Activated naive CD4-positive, alpha-beta T cell (primary cell): ENCODE results near the gene LDLRAD1.
"Not testable (repeated sequence)": the region's sequence is repeated elsewhere in the genome, so short reads cannot be mapped to it uniquely, and the experiment has no call there.

Experiments used
- DNase-seq, 4 experiments: peaks; one replicate each; lab custom pipeline; 2025; lab: John Stamatoyannopoulos, UW

Gene LDLRAD1

GRCh38 chr1:53992085-53992874, 25.7 kb downstream of the LDLRAD1 start:
- DNase-seq: no peak

DNA sequence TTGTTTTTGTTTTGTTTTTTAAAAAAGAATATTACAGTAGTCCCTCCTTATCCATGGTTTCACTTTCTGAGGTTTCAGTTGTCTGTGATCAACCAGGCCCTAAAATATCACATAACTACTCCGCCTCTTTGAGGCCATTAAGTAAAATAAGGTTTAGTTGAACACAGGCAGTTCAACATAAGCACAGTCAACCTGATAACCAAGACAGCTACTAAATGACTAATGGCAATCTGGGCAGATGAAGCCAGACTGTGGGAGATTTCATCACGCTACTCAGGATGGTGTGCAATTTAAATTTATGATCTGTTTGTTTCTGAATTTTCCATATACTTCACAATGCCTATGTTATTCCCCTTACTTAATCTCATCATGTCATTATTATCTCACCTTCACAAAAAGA, 30.1 kb downstream of the LDLRAD1 start:
- no peak for DNase-seq

DNA sequence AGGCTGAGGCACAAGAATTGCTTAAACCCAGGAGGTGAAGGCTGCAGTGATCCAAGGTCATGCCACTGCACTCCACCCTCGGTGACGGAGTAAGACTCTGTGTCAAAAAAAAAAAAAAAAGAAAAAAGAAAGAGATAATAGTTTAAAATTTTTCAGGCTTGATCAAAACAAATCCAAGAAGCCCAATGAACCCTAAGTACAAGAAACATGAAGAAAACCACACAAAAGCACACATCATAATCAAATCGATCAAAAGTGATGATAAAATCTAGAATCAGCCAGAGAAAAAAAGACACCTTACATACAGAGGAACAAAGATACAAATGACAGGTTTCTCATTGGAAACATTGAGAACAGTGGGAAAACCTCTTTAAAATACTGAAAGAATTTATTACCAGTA, 31.5 kb downstream of the LDLRAD1 start:
- DNase-seq: no peak

- no peak for DNase-seq
Measured at GRCh38 chr1:53984726-53985125, 33.3 kb downstream of the LDLRAD1 start.

DNA sequence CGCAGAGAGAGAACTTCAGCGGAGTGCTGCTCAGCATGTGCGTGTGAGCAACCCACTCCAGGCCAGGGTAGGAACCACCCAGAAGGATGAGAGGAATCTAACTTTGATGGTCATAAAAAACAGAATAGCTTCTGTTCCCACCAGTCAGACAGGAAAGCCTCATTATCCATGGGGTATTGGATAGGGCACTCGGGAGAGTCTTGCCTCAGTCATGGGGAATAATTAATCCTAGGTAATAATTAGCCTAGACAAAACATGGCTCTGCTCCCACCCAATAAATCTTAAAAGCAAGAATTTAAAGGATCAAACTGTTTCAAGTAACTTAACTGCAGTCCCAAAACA, 35.3 kb downstream of the LDLRAD1 start:
- DNase-seq: no peak

DNA sequence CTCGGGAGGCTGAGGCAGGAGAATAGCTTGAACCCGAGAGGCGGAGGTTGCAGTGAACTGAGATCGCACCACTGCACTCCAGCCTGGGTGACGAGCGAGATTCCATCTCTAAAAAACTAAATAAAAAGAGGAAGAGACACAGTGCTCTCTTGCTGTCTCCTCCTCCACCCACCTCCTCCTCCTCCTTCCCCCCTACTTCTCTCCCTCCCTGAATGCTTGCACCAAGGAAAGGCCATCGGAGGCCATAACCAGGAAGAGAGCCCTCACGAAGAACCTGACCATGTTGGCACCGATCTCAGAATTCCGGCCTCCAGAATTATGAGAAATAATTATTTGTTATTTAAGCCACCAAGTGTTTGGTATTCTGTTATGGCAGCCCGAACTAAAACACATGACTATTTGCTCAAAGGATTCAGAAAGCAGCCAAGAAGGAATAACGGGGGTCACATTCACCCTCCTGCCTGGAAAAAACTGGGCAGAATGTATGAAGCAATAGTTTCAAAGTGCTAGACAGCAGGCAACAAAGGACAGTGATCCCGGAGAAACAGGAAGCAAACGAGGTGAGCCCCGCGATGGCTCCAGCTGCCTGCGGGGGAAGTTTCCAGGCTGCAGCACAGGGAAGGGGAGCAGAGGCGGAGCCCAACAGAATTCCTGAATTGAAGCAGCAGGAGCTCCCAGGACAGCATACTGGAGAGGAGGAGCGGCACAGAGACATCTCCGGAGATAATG, 35.8 kb downstream of the LDLRAD1 start:
- no peak for DNase-seq

GRCh38 chr1:53981220-53981619, 36.8 kb downstream of the LDLRAD1 start:
- no peak for DNase-seq

DNA sequence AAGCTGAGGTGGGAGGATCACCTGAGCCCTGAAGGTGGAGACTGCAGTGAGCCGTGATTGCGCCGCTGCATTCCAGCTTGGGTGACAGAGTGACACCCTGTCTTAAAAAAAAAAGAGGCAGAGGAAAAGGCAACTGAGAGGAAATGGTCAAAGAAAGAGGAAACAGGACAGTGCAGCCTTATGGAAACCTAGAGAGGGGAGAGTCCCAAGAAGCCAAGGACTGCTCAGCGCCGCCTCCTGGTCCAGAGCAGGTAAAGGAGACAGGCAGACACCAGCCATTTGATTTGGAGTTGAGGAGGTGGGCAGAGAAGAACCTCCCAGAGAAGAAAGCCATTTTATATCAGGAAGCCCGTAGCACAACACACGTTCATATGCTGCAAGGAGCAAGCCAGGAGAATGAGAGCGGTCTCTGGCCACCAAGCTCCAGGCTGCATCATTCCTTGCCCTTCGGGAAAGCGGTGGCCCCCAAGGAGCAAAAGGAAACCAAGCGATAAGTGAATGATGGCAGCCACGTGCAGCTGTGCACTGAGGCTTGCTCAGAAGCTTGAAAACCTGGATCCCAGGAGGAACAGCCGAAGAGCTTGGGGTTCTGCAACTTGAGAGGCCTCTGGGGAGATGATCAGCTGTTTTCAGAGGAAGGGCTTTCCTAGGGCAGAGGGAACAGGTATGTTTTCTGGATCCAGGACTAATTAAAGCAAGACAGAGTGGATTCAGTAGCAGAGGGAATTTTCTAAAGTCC, 38.1 kb downstream of the LDLRAD1 start:
- DNase-seq: no peak

DNA sequence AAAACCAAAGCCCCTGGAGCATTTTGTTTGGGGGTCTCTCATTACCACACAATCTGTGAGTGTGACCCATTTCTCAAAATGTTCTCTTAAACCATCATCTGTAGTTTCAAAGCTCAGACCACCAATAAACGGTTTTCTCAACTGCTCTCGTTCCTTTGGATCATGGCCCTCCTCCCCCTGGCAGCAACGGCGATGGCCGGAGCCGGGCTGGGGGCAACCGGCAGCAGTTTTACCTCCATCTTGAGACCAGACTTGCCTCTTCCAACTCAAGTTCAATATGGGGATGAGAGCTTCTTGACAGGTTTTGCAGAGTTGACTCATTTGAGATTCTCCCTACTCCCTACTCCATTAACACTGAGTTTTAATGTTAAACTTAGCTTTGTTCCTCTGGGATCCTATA, 42.1 kb downstream of the LDLRAD1 start:
- no peak for DNase-seq

GRCh38 chr1:53971718-53972117, 46.3 kb downstream of the LDLRAD1 start:
- DNase-seq: no peak

DNA sequence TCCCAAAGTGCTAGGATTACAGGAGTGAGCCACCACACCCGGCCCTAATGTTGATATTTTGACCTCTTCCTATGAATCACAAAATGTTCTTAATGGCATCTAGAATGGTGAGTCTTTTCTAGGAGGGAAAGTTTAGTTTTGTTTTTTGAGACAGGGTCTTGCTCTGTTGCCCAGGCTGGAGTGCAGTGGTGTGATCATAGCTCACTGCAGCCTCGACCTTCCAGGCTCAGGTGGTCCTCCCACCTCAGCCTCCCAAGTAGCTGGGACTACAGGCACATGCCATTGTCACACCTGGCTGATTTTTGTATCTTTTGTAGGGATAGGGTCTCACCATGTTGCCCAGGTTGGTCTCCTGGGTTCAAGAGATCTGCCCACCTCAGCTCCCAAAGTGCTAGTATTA, 48.7 kb downstream of the LDLRAD1 start:
- not testable (repeated sequence) for DNase-seq

- no peak for DNase-seq
Measured at GRCh38 chr1:53968125-53968513, 49.9 kb downstream of the LDLRAD1 start.

DNA sequence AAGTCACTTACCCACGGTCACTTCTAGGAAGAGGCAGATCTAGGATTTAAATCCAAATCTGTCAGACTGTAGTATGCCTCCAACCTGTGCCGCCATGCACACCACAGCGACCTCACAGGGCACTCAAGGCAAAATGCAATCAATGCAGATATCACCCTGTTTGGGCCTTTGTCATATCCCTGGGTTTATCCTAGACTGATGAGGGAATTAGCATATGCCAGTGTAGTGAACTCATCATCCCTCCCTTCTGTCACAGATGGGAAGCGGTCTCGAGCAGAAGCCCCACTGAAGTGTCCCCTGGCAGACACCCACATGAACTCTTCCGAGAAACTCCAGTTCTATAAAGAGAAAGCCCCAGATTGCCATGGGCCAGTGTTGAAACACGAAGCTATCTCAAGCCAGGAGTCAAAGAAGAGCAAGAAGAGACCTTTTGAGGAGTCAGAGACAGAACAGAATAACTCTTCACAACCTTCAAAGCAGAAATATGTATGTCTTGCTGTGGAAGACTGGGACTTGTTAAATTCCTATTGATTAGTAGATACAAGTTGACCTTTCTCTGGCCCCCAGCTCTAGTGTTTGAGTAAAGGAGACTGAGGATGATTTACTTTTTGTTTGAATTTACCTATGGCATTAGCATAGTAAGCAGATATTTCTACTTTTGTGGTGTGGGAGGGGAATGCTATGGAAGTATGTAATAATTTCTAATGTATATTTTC, 50.4 kb downstream of the LDLRAD1 start:
- no peak for DNase-seq

GRCh38 chr1:53966794-53967193, 51.2 kb downstream of the LDLRAD1 start:
- DNase-seq: no peak

GRCh38 chr1:53964109-53964508, 53.9 kb downstream of the LDLRAD1 start:
- no peak for DNase-seq

DNA sequence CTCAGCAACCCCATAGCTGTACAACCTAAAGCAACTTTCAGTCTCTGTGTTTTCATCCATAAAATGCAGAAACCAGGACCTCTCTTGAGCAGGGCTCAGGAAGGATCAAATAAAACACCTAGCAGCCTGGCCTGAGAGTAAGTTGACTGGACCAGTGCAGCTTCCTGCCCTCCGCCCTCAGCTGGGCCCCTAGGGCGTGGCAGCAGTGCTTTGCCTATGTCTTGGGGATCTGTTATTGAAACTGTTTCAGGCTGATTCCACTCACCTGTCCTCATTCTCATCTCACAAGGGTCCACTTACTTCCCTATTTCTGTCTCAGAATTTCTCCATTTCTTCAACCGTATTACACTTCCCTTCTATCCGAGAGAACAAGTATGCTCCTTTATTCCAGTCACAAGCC, 54.5 kb downstream of the LDLRAD1 start:
- no peak for DNase-seq

DNA sequence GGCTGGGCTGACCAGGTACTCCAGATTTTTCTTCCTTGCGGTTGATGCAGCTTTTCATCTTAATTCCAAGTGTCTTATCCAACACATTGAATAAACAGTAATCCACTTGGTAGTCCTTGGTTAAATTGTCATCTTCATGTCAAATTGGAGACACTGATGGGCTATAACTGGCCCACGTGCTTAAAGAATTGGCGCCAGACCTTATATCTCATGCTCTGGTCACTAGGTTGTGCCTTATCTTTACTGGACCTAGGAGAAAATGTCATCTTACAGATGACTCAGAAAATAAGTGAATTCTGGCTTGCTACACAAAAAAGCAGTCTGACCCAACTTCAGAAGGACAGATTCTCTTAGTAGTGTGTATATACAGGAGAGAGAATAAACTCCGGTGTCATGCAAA, 55.6 kb downstream of the LDLRAD1 start:
- DNase-seq: no peak

- DNase-seq: no peak
Measured at GRCh38 chr1:53959664-53960250, 58.2 kb downstream of the LDLRAD1 start.
